ENCODE data around the gene ENTPD6. TPM values are rescaled to one million over a fixed set of nuclear protein-coding genes. Genes with fewer than 3 reads are reported as not detected.

ENTPD6 gene
- total RNA-seq, 2 donors from 2014 or later, result 77.1 to 93.6 TPM

DNA sequence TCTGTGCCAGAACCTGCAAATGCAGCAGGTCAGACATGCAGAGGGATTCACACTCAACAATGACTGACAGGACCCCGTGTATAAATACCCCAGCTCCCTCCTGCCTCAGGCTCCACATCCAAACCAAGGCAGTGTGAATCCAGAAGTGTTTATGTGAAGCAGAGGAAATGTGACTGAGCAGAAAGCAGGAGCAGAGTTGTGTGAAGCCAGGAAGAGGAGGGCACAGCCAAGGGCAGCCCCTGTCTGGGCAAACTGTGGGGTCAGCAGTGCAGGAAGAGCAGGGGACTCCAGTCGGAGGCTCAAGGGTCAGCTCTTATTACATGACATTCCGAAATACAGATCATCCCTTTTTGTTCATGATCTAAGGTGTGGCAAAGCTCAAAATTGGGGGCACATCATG lies 19.3 kb upstream of the ENTPD6 start:
- Histone ChIP-seq H3K9me3 (ENCODE audit: control insufficient read depth, low read length) (peaks cover 12% of the 10 kb centered on the region), H3K4me1 (ENCODE audit: control insufficient read depth, insufficient read depth, low read length) (no peaks in the 10 kb centered on the region), H3K27me3 (ENCODE audit: control insufficient read depth, insufficient read depth, low read length, poor library complexity, severe bottlenecking) (no peaks in the 10 kb centered on the region), H3K9ac (ENCODE audit: extremely low read depth, low read length, poor library complexity, severe bottlenecking) (no peak overlapping the region), H3K36me3 (ENCODE audit: control insufficient read depth, insufficient read depth, low read length) (no peaks in the 10 kb centered on the region), H3K27ac (ENCODE audit: low read depth, low read length) (no peak overlapping the region), H3K4me3 (ENCODE audit: low read length) (no peak overlapping the region)
- no peak for DNase-seq
- H3K27me3 Mint-ChIP-seq (ENCODE audit: insufficient read depth), result peaks cover 38% of the 10 kb centered on the region
- H3K9me3 Mint-ChIP-seq, result peaks cover 19% of the 10 kb centered on the region
- no peak overlapping the region for H3K4me3 Mint-ChIP-seq
- TF ChIP-seq, protein P1, sequence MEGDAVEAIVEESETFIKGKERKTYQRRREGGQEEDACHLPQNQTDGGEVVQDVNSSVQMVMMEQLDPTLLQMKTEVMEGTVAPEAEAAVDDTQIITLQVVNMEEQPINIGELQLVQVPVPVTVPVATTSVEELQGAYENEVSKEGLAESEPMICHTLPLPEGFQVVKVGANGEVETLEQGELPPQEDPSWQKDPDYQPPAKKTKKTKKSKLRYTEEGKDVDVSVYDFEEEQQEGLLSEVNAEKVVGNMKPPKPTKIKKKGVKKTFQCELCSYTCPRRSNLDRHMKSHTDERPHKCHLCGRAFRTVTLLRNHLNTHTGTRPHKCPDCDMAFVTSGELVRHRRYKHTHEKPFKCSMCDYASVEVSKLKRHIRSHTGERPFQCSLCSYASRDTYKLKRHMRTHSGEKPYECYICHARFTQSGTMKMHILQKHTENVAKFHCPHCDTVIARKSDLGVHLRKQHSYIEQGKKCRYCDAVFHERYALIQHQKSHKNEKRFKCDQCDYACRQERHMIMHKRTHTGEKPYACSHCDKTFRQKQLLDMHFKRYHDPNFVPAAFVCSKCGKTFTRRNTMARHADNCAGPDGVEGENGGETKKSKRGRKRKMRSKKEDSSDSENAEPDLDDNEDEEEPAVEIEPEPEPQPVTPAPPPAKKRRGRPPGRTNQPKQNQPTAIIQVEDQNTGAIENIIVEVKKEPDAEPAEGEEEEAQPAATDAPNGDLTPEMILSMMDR (conservative IDR thresholded peaks at IDR 0.05), result no peak
- WGBS, 2 experiments (ENCODE audit: insufficient coverage in 1 of 2, insufficient read length in 1 of 2), result 20 to 66% methylated on average over 1 to 3 of the region's 3 CpGs
- no peaks in the 10 kb centered on the region for H3K4me1 Mint-ChIP-seq
- H3K27ac Mint-ChIP-seq, result no peak overlapping the region
- no peaks in the 10 kb centered on the region for H3K36me3 Mint-ChIP-seq (ENCODE audit: low read depth)

DNA sequence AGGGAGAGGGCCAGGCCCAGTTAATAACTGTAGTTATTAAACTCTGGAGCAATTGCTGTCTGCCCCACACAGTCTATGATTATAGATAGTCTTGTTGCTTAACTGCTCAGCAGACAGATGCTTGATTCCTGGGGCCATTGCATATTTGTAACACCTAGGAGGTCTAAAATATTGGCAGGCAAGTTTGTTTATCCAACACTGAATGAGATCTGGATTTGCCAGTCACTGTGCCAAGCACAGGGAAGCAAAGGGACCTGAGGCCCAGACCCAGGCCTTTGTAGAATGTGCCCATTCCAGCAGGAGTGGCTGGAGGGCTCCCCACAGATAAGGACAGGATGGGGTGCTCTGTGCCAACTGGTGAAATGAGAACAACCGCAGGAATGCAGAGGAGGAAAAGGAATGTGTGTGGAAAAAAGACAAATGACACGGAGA lies 17.6 kb upstream of the ENTPD6 start:
- Histone ChIP-seq H3K9me3 (ENCODE audit: control insufficient read depth, low read length) (peaks cover 8% of the 10 kb centered on the region), H3K27me3 (ENCODE audit: control insufficient read depth, insufficient read depth, low read length, poor library complexity, severe bottlenecking) (no peaks in the 10 kb centered on the region), H3K4me1 (ENCODE audit: control insufficient read depth, insufficient read depth, low read length) (no peaks in the 10 kb centered on the region), H3K27ac (ENCODE audit: low read depth, low read length) (no peak overlapping the region), H3K36me3 (ENCODE audit: control insufficient read depth, insufficient read depth, low read length) (no peaks in the 10 kb centered on the region), H3K4me3 (ENCODE audit: low read length) (no peak overlapping the region), H3K9ac (ENCODE audit: extremely low read depth, low read length, poor library complexity, severe bottlenecking) (no peak overlapping the region)
- Mint-ChIP-seq H3K4me1 (no peaks in the 10 kb centered on the region), H3K4me3 (no peak overlapping the region), H3K27ac (no peak overlapping the region), H3K9me3 (peaks cover 26% of the 10 kb centered on the region), H3K36me3 (ENCODE audit: low read depth) (no peaks in the 10 kb centered on the region), H3K27me3 (ENCODE audit: insufficient read depth) (peaks cover 37% of the 10 kb centered on the region)
- 61 to 65% methylated on average over 2 of the region's 2 CpGs for WGBS, 2 experiments (ENCODE audit: insufficient coverage in 1 of 2, insufficient read length in 1 of 2)
- TF ChIP-seq, protein P1 (conservative IDR thresholded peaks at IDR 0.05), result no peak
- no peak for DNase-seq

GRCh38 chr20:25178563-25179438 lies 16.7 kb upstream of the ENTPD6 start:
- Histone ChIP-seq H3K9me3 (ENCODE audit: control insufficient read depth, low read length) (no peaks in the 10 kb centered on the region), H3K4me1 (ENCODE audit: control insufficient read depth, insufficient read depth, low read length) (no peaks in the 10 kb centered on the region), H3K36me3 (ENCODE audit: control insufficient read depth, insufficient read depth, low read length) (no peaks in the 10 kb centered on the region), H3K9ac (ENCODE audit: extremely low read depth, low read length, poor library complexity, severe bottlenecking) (no peak overlapping the region), H3K27ac (ENCODE audit: low read depth, low read length) (no peak overlapping the region), H3K4me3 (ENCODE audit: low read length) (no peak overlapping the region), H3K27me3 (ENCODE audit: control insufficient read depth, insufficient read depth, low read length, poor library complexity, severe bottlenecking) (no peaks in the 10 kb centered on the region)
- Mint-ChIP-seq H3K9me3 (peaks cover 26% of the 10 kb centered on the region), H3K27me3 (ENCODE audit: insufficient read depth) (peaks cover 41% of the 10 kb centered on the region), H3K36me3 (ENCODE audit: low read depth) (no peaks in the 10 kb centered on the region), H3K27ac (no peak overlapping the region), H3K4me3 (no peak overlapping the region), H3K4me1 (no peaks in the 10 kb centered on the region)
- TF ChIP-seq, protein P1 (conservative IDR thresholded peaks at IDR 0.05), result peak; percentile 87
- peak; percentile 47 for DNase-seq
- 45 to 63% methylated on average over 3 to 7 of the region's 7 CpGs for WGBS, 2 experiments (ENCODE audit: insufficient coverage in 1 of 2, insufficient read length in 1 of 2)

Measured in endodermal cell (in vitro differentiated cells).